Measurements from ENCODE around the gene BPIFA3.

DNA sequence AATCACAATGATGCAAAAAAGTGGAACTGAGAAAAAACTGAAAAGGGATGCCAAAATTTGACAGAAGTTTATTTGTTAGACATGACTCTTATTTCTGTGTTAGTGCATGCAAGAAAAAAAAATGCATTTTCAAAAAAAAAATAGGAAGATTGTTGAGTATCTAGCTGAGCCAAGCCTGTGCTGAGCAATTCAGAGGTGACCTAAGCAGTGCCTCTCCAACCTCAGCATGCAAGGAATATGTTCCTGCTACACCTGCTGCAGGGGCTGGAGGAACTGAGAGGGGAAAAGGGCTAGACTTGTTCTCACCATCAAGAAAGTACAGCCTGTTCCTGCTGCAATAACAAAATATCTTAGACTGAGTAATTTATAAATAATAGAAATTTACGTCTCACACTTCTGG is 25.2 kb upstream of the BPIFA3 start:
- TF ChIP-seq POLR2A (IDR thresholded peaks at IDR 0.05; ENCODE audit: low read depth, low read length), result no peak
- no peak for TF ChIP-seq POLR2AphosphoS5 (IDR thresholded peaks at IDR 0.05; ENCODE audit: low read depth, low read length)
